HuH-7 (cell line): ENCODE results near the gene HOXD11.

ENCODE experiments used
- DNase-seq: peaks from one replicate; pipeline ENCODE4 v3.0.0; 2011; ENCODE audit warnings: low spot score

Gene HOXD11

DNA sequence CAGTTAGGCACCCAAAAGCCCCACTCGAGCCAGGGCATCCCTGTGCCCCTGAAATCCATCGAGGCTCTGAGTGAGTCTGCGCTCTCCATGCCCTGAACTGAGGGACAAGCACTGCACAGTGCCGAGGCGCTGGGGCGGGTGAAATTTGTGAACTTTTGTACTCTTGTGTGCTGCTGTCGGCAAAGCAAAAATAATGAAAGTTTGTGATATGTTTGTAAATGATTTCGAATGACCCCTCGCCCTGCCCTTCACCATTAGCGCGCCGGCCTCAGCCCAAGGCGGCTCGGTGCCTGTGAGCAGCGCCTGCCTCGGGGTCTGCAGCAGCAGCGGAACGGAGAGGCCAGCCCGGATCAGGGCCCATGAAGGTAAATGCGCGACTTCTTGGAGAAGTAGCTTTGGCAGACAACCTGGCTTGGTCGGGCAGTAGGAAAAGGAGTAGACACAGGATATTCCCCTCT, 42.4 kb downstream of the HOXD11 start:
- DNase-seq: no peak

DNA sequence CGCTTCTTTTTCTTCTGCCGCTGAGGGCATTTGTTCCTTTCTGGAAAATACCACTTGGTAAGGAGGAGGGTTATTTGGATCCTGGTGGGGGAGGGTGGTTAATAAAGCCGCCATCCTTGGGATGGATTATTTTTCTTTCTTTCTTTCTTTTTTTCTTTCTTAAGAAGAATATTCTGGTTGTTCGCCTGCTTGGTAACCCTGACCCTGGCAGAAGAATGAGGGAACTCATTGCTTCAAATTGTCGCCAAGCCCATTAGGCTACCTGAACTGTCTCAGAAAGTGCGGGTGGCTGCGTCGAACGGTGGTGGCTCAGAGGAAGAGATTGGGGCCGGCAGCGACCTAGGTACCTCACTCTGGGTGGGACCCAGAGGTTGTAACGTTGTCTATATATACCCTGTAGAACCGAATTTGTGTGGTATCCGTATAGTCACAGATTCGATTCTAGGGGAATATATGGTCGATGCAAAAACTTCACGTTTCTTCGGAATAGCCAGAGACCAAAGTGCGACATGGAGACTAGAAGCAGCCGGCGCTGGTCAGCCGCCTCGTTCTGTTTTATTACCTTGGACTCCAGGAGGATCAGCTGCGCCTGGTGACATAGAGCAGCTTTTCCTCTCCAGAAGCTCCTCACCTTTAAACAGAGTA, 43.0 kb downstream of the HOXD11 start:
- DNase-seq: no peak

DNA sequence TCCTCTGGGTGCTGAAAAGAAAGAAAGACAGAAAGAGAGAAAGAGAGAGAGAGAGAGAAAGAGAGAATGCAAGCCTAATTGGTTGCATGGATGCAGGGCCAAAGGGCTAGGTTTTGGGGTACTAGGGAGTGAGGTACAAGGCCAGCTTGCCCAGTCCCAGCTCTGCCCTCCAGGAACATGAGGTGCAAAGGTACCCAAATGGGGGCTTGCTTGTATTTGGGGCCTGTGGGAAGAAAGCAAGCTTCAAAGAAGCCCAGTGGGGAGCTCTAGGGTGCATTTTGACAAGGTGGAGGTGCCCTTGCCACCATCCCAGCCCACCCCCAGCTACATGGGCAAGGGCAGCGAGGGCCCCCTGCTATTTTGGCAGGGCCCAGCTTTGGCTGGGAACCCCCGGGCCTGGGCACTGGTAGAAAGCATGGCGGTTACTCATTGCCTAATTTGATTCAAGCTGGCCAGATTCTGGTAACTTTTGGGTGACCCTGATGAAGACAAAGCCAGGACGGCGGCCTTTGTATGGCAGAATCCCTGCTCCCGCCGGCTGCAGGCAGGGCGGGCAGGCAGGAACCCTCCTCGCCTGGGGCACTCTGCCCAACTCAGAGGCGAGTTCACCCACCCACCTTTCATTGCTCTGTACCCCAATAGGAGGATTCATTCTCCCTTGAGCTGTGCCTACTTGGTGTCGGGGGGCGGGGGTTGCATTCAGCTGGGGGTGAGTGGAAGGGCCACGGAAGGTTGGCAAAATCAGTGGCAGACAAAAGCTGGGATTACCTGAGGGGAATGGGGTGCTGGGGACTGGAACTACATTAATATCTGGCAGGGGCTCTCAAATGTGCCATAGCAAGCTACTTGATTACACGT, 43.7 kb downstream of the HOXD11 start:
- no peak for DNase-seq

DNA sequence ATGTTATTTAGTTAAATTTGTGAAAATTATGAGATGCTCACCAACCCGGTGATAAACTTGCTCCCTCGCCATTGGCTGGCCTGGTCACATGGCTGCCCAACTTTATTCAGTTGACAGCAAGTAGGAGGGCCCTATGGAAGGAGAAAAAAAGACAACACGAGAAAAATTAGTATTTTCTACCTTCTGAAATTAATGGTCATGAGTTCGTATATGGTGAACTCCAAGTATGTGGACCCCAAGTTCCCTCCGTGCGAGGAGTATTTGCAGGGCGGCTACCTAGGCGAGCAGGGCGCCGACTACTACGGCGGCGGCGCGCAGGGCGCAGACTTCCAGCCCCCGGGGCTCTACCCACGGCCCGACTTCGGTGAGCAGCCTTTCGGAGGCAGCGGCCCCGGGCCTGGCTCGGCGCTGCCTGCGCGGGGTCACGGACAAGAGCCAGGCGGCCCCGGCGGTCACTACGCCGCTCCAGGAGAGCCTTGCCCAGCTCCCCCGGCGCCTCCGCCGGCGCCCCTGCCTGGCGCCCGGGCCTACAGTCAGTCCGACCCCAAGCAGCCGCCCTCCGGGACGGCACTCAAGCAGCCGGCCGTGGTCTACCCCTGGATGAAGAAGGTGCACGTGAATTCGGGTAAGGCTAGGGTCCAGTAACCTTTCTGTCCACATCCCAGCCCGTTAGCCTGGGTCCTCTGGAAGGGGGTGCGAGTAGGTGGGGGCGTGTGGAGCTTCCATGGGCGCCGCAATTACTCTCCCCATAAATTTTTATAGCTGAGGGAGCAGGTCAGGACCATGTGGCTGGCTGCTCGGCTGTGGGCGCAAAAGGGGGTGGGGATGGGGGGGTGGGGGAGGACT, 44.6 kb downstream of the HOXD11 start, which contains the start of gene HOXD4:
TSS of gene HOXD4 (plus strand) at position 109 of the 846 bp plus-strand sequence. CDS start at position 193, 84 bp downstream.
- no peak for DNase-seq

DNA sequence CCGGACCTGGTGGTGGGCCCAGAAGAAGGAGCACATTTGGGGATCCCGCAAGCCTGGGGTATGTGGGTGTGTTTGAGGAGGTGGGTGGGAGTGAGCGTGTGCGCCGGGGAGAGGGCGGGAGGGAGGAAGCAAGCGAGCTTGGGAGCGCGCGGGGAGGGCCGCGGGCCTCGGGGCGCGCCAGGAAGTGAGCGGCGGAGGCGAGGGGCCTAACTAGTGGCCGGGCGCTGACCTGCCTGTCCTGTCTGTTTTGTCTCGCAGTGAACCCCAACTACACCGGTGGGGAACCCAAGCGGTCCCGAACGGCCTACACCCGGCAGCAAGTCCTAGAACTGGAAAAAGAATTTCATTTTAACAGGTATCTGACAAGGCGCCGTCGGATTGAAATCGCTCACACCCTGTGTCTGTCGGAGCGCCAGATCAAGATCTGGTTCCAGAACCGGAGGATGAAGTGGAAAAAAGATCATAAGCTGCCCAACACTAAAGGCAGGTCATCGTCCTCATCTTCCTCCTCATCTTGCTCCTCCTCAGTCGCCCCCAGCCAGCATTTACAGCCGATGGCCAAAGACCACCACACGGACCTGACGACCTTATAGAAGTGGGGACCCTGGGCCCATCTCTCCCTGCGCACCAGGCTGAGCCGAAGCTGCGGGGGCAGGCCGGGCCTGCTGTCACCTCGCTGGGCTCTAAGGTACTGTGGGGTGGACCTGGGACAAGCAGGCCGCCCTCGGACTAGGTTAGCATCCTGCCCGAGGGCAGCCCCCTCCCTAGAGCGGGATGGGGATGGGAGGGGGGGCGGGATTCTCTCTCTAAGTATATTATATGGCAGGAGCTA, 45.5 kb downstream of the HOXD11 start:
- no peak for DNase-seq

DNA sequence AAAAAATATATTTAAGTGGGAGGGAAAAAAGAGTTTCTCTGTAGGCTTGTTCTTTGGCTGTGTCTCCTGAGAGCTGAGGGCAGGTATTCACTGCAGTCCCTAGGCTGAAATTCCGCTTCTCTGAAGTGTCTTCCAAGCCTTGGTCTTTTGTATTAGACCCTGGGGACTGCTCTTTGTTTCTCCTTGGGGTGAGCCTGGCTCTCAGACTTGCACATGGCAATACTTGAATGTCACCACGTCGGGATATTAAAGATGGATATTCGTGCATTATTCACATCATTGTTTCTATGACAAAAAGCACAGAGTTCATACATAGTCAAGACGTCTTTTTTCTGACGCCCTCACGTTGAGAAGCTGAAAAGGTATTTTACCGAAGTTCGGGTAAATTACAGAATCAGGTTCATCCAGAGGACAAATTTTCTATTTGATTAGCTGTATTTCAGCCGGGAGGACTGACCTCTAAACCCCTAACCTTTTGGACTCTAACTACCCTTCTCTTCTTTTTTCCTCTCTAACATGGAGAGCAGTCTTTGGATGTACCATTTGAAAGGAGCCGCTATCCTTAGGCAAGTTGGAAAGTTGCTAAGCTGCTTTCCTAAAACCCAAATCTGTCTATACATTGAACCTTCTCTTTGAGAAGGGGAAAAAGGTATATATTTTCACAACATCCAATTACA, 47.6 kb downstream of the HOXD11 start:
- no peak for DNase-seq

DNA sequence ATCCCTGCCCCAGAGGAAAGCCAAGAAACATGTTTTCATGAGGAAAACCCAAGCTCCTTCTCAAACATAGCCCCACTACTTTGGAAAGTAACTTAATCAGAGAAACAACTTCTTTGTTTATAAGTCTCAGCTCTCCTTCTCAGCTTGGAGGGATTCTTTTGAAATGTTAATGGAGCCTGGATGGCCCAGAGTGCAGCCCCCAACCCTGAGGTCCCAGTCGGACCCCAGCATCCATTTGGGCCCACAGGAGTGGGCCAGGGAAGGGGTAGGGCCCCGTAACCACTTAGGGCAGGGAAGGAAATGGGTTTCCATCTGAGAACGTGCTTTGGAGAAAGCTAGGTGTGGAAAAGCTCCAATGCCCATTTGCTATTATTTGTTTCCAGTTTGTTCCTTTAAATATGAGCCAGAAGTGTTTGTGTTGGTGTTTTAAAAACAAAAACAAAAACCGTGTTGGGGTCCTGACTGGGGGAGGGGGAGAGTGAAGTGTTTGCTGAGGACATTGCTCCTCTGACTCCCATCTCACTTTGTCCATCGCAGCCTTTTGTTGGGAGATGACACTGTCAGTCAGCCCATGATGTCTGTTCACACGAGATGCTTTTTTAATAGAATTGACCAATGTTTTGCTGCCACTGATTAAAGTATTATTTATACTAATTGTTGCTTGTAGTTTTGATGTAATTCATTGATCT, 48.4 kb downstream of the HOXD11 start:
- no peak for DNase-seq

DNA sequence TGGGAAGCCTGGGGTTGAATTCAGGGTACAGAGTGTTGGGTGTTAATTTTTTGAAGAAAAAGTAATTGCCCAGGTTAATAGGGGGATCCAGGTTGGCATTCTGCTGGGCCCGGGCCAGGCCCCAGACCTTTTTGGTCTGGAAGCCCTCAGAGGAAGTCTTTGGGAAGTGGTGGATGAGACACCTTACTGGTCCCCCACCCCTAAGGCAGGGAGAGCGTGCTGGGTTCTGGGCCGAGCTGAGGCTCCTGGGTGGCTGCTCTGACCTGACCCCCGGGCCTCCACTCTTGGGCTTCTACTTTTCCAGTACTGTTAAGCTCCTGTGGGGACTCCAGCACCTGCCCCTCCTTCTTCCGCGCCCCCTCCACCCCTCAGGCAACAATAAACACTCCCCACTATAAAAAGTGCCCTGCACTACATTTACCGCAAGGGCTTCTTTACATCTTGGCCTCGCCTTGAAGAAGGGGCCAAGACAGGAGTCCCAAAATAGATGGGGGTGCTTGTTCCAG, 49.3 kb downstream of the HOXD11 start:
- no peak for DNase-seq

DNA sequence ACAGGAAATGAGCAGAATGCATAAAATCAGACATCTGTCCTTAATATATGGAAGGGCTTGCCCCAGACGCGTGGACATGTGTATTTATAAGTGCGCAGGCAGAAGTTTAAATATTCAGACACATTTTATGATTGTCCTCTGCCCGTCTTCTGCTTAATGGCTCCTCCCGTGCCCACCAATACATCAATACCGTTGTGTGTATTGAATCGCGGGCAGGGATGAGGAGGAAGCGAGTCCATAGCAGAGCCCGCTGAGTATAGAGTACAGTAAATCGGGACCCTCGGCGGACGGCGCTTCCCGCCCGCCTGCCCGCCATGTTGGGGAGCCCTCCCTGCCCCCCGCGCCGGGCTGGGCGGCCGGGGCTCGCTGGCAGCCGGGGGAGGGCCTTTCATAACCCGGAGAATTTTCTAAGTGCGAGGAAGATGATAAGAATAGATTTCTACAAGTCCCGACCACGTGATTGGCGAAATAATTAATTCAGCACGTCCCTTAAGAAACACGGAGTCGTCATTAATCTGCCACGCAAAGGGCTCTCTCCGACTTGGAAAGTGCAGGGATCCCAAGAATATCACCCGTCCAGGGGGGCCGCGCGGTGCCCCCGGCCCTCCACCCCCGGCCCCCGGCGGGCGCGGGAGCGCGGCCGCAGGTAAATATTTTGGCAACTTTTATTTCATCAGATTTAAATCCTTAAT, 49.9 kb downstream of the HOXD11 start, which contains the start of gene HOXD3:
TSS of gene HOXD3 (plus strand) at position 501 of the 692 bp plus-strand sequence. CDS start 11,808 bp downstream, outside the sequence.
- DNase-seq: no peak

DNA sequence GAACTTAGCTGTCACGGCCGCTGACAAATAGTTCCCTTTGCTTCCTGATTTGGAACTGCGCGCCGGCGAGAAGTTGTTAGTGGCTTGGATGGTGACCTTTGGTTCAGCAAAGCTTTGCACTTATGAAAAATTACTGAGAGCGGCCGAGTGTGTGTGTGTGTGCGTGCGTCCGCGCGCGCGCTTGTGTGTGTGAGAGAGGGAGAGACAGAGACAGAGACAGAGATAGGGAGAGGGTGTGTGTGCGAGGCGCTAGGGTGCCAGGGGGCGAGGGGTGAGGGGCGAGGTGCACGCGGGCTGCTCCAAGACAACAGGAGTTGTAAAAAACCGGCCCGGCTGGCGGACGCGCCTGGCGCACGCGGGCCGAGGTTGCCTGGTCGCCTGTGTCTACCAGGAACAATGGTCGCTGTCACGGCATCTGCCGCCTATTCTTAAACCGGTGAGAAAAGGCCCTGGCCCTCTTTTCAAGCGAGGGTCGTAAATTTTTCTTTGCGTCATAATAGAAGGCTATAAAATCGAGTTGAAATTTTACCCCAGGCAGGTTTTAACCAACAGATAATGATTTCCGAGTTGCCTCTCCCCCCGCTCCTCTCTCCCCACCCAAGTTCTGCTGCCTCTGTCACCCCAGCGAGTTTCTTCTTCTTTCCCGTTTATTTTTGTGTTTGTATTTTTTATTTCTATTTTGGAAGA, 50.6 kb downstream of the HOXD11 start:
- DNase-seq: peak; percentile 73

DNA sequence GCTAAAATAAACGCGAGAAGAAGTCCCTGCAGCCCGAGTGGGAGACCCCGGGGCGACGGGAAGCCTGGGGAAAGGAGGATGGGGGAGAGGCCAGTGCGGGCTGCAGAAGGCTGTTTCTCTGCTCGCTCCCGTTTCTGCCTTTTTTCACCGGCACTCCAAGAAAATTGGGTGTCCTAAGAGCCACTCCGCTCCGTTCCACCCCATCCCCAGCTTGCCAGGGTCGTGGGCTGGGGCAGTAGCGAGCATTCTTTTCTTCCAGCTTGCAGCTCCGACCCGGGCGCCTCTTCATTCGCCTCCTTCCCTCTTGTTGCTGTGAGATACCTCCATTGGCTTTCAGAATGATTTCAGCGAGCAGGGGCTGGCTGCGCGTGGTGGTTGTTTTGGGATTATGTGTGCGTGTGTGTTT, 51.1 kb downstream of the HOXD11 start:
- DNase-seq: peak; percentile 84

DNA sequence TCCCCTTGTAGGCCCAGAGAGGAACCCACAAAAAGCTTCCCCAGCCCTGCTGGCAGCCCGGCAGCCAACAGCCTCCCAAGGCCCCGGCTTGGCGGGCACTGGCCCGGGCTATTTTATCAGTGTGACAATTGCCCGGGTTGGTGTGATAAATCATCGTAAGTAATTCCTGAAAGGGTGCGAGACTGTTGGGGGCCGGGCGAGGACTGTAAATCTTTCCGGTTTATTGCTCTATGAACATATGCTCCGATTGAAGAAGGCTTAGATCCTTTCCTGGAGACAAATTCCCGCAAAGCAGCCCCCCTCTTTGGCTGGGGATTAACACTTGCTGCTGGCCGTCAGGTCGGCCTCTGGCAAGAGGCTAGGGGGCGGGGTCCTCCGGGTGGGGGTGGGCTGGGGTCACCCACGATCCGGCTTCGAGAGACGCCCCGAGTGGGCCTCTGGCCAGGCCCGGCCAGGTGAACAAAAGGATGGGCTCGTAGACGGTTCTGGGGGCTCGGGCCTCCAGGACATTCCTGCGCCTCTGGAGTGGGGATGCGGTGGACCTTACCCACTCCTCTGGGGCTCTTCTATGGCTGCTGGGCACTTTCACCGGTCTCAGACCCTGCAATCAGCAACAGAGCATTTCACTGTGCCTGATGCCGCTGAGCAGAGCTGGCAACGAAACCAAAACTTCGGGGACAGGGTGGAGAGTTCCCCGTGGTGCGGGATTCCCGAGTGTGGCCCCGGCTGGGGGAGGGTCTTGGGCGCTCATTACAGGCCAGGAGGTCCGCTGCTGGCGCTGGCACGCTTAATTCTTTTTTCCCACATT, 52.0 kb downstream of the HOXD11 start:
- no peak for DNase-seq
